Measurements from ENCODE around the gene PLCB4. TPM values are rescaled to one million over a fixed set of nuclear protein-coding genes. Genes with fewer than 3 reads are reported as not detected.

PLCB4 gene
- polyA plus RNA-seq, 3 donors: 12.7 to 18.2 (median 14.8) TPM

- no peak for DNase-seq (ENCODE audit: extremely low read depth in 1 of 11, low read depth in 9 of 11, low spot score in 4 of 11)
These were observed 330.4 kb downstream of the PLCB4 start for GRCh38 chr20:9399322-9399721.

DNA sequence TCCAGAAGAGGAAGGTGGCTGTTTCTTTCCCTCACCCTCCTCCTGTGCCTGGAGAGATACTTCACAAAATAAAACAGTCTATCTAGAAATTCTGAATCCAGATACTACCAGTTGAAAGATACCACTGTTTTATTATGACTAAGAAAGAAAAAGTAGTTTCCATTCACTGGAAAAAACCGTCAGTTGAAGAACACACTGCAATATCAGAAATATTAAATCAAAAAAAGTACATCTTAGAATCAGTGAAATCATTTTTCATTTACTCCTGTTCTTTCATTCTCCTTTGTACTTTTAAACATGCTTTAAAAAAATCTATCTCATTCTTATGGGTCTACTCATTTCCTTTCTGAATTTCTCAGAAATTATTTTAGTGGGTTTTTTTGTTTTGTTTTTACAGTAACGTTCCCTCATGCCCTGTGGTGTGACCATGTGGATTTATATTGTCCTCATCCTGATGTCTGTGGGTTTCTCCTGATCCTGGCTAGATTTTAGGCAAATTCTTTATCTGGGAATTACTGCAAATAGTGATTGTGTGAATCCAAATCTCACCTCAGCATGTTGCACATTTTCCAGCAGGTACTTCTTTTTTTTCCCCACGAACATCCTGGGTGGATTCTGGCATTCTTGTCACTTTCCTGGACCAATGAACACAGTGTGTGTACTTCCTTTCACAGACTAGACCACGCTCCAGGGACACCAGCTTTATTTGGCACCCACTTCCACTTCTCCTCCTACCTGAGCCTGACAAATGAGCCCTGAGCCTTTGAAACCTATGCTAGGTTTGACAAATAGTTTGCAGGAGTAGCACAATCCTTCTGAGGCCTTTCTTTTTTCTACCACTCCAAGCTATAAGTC, 331.5 kb downstream of the PLCB4 start:
- DNase-seq (ENCODE audit: extremely low read depth in 1 of 11, low read depth in 9 of 11, low spot score in 4 of 11): no peak

DNA sequence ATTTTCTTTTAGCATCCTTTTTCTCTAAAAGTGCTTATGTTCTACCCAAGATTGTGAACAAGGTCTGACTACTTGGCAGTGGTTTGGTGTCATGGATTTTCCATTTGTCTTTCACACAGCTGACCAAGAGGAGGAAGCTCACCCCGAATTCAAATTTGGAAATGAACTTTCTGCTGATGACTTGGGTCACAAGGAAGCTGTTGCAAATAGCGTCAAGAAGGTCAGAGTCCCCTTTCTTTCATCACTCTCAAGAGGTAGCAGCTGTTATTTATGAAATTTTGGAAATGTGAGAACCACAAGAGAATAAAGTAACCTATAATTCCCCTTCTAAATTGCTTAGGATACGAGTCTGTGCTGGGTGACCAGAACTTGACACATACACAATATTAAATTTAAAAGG, 332.5 kb downstream of the PLCB4 start:
- no peak for DNase-seq (ENCODE audit: extremely low read depth in 1 of 11, low read depth in 9 of 11, low spot score in 4 of 11)

GRCh38 chr20:9402141-9402540, 333.3 kb downstream of the PLCB4 start:
- no peak for DNase-seq (ENCODE audit: extremely low read depth in 1 of 11, low read depth in 9 of 11, low spot score in 4 of 11)

DNA sequence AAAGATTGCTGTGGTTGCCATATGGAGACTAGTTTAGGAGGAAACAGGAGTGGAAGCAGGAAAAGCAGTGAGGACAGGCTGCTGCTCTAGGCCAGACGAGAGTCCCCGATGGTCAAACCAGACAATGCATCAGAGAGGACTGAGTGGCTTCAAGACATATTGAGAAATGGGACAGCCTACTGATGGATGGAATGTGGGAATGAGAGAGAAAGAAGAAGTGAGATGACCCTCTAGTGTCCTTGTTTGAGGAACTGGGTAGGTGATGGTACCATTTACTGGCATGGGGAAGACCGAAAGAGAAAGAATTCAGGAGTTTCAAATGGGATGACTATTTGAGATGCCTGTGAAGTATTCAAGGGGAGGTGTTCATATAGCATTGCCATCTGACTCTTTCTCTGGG, 333.7 kb downstream of the PLCB4 start:
- DNase-seq (ENCODE audit: extremely low read depth in 1 of 11, low read depth in 9 of 11, low spot score in 4 of 11): no peak

DNA sequence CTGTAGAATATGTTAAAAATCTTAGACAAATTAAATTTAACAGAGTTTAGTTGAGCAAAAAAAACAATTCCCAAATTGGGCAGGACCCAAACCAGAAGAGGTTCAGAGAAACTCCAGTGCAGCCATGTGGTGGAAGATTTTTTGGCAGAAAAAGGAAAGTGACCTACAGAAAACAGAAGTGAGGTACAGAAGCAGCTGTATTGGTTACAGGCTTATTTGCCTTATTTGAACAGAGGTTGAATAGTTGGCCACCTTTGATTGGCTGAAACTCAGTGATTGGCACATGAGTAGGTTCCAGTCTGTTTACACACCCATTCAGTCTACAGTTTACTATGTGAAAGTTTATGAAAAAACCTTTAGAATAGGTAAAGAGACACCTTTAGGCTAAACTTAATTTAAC, 334.6 kb downstream of the PLCB4 start:
- DNase-seq (ENCODE audit: extremely low read depth in 1 of 11, low read depth in 9 of 11, low spot score in 4 of 11): no peak

DNA sequence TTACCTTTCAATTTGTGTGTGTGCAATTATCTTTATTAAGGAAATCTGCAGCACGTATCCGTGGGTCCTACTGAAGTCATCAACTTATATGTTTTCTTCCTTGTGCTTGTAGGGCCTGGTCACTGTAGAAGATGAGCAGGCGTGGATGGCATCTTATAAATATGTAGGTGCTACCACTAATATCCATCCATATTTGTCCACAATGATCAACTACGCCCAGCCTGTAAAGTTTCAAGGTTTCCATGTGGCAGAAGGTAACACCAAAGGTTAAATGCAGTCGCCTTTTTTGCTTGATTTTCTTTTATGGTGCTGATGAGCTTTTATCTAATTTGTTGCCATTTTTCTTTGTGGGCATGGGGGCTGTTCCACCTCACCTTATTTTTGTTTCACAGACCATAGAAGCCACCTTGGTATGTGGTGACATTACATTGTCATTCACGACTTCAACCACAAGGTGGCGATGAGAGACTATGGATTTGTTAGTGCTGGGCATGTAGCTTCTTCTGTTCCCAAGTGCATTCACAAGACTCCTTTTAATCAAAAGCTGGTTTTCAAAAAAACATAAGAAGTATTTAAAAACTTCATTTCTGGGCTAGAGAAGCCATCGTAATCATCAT, 339.0 kb downstream of the PLCB4 start:
- DNase-seq (ENCODE audit: extremely low read depth in 1 of 11, low read depth in 9 of 11, low spot score in 4 of 11): peak in 10 of 11 donors; percentile 43 to 76 (median 63)

DNA sequence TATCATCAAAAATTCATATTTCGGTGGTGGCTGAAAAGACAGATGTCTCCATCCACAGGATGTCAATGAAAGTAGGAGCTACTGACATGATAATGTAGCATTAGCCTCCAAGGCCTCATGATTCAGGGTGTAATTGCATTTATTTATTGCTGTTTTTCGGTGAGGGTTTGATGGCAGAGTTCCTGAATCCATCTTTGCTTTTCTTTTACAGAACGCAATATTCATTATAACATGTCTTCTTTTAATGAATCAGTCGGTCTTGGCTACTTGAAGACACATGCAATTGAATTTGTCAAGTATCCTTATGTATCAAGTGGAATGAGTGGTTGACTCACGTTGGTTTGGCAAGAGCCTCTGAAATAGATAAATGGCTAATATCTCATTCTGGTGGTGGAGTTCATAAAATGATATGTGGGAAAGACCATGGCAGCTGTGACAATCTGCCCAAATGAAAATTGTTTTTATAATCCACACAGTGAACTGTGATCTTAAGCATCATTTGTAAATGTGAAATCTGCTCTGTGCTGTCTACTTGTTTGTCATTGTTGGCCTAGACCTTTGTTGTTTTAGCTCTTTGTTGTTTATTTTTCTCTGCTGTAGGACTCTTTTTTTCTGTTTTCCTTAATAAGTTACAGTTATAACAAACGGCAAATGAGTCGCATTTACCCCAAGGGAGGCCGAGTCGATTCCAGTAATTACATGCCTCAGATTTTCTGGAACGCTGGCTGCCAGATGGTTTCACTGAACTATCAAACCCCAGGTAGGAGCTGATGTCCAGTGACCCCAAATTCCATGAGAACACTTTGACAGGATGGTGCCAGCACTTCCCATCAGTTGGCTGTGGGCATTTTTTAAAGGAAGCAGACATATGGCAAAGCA, 339.8 kb downstream of the PLCB4 start:
- peak in 3 of 11 donors; percentile 2 to 27 (median 22) for DNase-seq (ENCODE audit: extremely low read depth in 1 of 11, low read depth in 9 of 11, low spot score in 4 of 11)

GRCh38 chr20:9409352-9409751, 340.5 kb downstream of the PLCB4 start:
- no peak for DNase-seq (ENCODE audit: extremely low read depth in 1 of 11, low read depth in 9 of 11, low spot score in 4 of 11)

GRCh38 chr20:9409981-9410380, 341.1 kb downstream of the PLCB4 start:
- DNase-seq (ENCODE audit: extremely low read depth in 1 of 11, low read depth in 9 of 11, low spot score in 4 of 11): no peak

DNA sequence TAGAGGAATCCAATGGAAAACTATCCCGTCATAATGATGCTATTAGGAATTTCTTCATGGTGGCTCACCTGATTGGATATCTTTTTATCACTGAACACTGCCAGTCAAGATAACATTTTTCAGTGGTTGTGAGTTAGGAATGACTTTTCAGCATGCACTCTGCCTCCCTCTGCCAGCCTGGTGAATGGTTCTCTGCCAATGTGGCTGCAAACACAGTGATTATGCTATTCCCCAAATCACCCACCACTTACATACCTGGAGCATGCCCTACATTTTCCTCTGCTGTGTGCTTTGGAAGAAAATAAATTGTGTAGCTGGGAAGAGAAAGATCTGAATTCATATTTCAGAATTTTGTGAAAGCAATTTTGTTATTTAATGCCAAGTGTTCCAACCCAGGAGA, 342.9 kb downstream of the PLCB4 start:
- DNase-seq (ENCODE audit: extremely low read depth in 1 of 11, low read depth in 9 of 11, low spot score in 4 of 11): no peak

- no peak for DNase-seq (ENCODE audit: extremely low read depth in 1 of 11, low read depth in 9 of 11, low spot score in 4 of 11)
These were observed 343.4 kb downstream of the PLCB4 start for GRCh38 chr20:9412309-9412708.

- no peak for DNase-seq (ENCODE audit: extremely low read depth in 1 of 11, low read depth in 9 of 11, low spot score in 4 of 11)
These were observed 344.1 kb downstream of the PLCB4 start for GRCh38 chr20:9413001-9413400.

DNA sequence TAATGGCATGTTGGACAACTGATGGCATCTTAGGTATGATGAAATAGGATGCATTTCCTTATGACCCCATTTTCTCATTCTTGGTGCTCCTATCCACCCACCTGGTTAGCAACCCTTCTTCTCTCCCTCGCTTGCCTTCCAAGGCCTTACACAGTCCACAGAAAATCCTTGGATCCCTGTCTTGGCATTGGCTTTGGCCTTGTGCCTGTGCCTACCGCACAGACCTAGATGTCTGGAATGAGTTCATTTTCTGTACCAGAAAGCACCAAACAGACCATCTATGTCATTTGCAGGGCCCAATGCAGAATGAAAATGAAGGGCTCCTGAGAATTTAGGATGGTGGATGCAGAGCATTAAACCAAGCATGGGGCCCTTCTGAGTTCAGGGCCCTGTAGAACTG, 346.5 kb downstream of the PLCB4 start:
- no peak for DNase-seq (ENCODE audit: extremely low read depth in 1 of 11, low read depth in 9 of 11, low spot score in 4 of 11)

DNA sequence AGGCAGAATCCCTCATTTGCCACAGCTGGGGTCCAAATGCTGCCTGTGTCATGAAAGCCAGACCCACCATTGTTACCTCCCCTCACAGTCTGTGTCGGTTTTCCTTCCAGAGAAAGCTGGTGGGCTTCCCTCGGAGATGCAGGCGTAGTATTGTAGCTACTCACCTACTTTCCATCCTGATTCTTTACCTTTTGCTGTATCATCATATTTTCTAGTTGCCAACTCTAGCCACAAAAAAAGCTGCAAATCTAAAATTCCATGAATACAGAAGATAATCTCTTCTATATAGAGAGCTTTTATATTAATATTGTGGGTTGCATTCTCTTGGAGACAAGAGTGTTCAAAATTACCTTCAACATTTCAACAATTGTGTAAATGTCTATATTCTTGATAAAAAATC, 347.5 kb downstream of the PLCB4 start:
- DNase-seq (ENCODE audit: extremely low read depth in 1 of 11, low read depth in 9 of 11, low spot score in 4 of 11): no peak

DNA sequence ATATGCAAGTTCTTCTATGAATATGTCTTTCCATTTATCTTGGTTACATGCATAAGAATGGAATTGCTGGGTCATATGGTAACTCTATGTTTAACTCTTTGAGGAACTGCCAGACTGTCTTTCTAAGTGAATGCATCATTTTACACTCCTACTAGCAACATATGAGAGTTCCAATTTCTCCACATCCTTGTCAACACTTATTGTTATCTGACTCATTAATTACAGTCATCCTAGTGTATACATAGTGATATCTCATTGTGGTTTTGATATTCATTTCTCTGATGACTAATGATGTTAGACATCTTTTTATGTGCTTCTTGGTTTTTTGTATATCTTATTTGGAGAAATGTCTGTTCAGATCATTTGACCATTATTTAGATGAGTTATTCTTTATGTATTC, 348.8 kb downstream of the PLCB4 start:
- DNase-seq (ENCODE audit: extremely low read depth in 1 of 11, low read depth in 9 of 11, low spot score in 4 of 11): no peak

GRCh38 chr20:9422321-9423057, 353.6 kb downstream of the PLCB4 start:
- DNase-seq (ENCODE audit: extremely low read depth in 1 of 11, low read depth in 9 of 11, low spot score in 4 of 11): no peak

DNA sequence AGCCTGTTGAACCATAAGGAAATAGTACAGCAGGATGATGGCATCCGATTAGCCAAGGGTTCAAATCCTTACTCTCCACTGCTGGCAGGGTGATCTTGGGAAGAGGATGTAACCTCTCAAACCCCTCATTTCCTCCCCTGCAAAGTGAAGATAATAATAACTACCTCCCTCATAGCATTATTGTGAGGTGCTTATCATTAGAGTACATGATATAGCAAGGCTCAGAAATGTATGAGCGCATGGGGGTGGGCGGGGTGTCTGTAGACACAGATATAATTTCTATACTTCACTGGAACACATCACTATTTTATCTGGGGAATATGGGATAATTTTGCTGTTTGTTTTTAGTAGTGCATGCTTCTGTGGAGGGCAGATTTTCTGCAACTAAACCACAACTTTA, 355.7 kb downstream of the PLCB4 start:
- no peak for DNase-seq (ENCODE audit: extremely low read depth in 1 of 11, low read depth in 9 of 11, low spot score in 4 of 11)
